ENCODE measurements around the gene TOM1L2.

Gene TOM1L2

GRCh38 chr17:17846003-17846402, 126.2 kb downstream of the TOM1L2 start:
- DNase-seq, result no peak

GRCh38 chr17:17845046-17845775, 127.0 kb downstream of the TOM1L2 start:
- no peak for DNase-seq

- no peak for DNase-seq
Measured at GRCh38 chr17:17844500-17844899, 127.7 kb downstream of the TOM1L2 start.

DNA sequence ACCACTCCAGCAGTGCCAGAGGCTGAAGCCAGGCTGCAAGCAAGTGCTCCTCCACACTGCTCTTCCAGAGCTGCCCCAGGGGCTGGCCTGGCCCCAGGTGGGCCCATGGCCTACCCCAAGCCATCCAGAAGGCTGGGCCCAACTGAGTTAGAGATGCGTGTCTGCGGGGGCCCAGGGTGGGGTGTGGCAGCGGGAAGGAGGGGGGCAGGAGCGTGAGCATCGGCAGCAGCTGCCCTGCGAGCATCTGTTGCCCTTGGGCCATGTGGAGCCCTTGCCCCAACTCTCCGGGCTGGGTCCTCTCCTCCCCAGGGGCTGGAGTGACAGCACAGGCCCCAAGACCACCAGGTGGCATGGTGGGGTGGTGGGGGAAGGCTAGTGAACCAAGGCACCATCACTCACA, 128.1 kb downstream of the TOM1L2 start:
- no peak for DNase-seq

DNA sequence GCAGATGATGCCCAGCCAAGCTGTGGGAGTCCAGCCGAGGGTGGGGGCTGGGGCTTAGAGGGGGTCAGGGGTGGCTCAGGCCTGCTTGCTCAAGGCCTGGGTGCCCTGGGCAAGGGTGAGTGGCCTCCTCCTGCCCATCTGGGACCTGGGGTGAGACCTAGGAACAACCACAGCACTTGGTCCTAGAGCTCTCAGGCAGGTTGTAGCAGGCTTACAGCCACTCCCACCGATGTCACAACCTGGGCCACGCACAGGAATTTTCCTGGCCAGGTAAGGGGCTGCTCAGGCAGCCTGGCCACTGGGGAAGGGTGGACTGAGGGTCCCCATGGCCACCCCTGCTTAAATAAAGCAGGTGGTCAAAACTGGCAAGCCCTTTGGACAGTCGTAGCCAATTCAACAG, 129.1 kb downstream of the TOM1L2 start:
- DNase-seq, result no peak

GRCh38 chr17:17842111-17842876, 129.9 kb downstream of the TOM1L2 start:
- DNase-seq, result no peak

GRCh38 chr17:17841601-17842025, 130.6 kb downstream of the TOM1L2 start:
- DNase-seq, result no peak

- peak; percentile 45 for DNase-seq
Measured at GRCh38 chr17:17840751-17841591, 131.2 kb downstream of the TOM1L2 start.

- peak; percentile 89 for DNase-seq
Measured at GRCh38 chr17:17839791-17840707, 132.2 kb downstream of the TOM1L2 start.

- peak; percentile 60 for DNase-seq
Measured at GRCh38 chr17:17837966-17838962, 133.9 kb downstream of the TOM1L2 start.

DNA sequence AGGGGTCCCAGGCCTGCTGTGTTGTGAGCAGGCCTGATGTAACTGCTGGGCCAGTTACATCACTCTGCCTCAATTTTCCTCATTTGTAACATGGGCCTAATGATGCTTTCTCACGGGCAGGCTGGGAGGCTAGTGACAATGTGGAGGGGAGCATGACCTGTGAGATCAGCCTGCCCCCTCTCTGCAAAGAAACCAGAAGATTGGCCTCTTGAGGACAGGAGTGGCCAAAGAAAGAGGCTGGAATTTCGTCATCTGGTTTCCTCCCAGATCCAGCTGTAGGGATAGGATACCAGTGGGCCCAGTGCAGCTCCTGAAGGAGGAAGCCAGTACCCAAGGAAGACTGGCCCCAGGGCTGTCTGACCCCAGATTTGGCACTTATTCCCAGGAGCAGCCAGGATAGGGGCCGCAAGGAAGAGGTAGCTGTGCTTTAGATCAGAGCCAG, 134.8 kb downstream of the TOM1L2 start:
- peak; percentile 62 for DNase-seq

DNA sequence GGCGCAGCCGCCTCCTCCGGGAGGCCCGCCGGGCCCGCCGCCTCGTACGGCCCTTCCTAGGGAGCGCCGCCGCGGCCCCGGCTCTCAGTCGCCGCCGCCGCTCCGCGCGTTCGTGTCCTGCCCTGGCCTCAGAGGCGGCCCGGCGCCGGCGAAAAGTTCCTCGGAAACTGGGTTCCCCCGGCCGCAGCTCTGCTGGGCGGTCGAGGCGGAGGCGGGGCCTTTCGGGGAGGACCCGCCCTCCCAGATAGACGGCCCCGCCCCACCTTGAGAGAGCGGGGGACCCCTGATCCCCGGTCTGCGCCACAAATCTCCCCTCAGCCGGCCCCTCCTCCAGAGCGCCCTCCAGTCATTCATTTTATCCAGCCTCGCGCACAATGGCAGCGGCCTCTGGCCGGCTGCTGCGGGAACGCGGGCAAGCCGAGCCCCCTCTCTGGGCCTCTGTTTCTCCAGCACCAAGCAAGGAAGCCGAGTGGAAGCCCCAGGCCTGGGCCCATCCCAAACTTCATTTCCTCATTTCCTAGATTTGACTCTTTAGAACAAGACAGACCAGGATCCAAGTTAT, 135.3 kb downstream of the TOM1L2 start, which contains the start of gene SREBF1:
Gene SREBF1, minus strand, starts transcription at position 169 of the 562 bp plus-strand sequence. CDS start 169 bp downstream, outside the sequence.
- DNase-seq, result peak; percentile 66

DNA sequence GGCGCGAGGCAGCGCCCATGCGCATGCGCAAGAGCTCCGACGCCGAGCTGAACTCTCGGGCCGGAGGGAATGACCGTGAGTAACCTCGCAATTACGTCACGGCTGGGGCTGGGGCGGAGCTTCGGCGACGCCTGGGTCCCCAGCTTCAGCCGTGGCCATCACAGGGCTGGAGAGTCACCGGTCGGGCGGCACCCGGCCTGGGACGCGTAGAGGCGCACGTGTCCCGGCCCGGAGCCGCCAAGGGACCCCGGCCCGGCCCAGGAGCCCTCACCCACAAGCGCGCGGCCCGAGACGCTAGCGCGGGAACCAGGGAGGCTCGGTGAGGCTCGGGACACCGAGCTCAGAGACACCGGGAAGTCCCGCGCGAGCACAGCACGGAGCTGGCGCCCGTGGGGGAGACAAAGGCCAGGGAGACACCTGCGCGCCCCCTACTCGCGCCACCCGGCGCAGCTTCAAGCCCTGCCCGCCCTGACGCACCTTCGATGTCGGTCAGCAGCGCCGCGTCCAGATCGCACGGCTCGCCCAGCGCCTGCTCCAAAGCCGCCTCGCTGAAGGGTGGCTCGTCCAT, 135.9 kb downstream of the TOM1L2 start:
- DNase-seq, result peak; percentile 99

DNA sequence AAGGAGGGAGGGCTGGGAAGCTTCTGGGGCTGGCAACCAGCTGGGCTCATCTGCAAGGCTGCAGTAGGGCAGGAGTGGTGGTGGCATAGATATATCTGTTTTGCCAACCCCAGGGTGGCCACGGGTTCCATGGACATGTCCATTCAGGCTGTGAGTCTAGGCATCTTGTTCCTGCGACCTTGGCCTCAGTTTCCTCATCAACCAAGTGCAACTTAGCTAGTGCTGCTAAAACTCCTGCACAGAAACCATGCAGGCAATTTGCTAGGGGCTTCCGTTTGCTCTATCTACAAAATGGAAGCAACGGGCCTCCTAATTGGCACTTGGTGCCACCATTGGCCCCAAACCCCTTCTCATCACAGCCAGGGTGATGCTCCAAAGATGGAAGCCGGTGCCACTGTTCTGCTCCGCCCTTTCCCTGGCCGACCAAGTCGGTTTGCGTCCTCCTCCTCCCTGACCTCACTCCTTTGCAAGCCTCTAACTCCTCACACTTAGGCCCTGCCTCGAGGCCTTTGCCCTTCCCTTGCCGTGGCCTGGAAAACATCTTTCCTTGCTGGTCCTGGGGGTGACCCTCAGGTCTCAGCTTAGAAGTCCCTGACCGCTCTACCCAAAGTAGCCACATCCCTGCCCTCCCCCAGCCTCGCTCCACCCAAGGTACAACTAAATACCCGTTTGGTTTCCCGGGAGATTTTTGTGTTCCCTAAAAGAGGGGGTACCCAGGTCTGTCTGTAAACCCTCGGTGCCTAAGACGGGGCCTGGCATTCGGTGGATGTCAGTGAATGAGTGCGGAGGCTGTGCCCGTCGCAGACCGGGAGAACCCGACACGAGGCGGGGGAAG, 136.6 kb downstream of the TOM1L2 start:
- no peak for DNase-seq

GRCh38 chr17:17834974-17835373, 137.2 kb downstream of the TOM1L2 start:
- DNase-seq, result no peak

- DNase-seq, result no peak
Measured at GRCh38 chr17:17833658-17834357, 138.4 kb downstream of the TOM1L2 start.

GRCh38 chr17:17832032-17832363, 140.2 kb downstream of the TOM1L2 start:
- no peak for DNase-seq

- DNase-seq, result no peak
Measured at GRCh38 chr17:17831208-17832031, 140.8 kb downstream of the TOM1L2 start.

Measured in inflammatory macrophage treated with lipopolysaccharide for 4 hours (primary cell).